ENCODE measurements around the gene HMGCS2.

The HMGCS2 gene

DNA sequence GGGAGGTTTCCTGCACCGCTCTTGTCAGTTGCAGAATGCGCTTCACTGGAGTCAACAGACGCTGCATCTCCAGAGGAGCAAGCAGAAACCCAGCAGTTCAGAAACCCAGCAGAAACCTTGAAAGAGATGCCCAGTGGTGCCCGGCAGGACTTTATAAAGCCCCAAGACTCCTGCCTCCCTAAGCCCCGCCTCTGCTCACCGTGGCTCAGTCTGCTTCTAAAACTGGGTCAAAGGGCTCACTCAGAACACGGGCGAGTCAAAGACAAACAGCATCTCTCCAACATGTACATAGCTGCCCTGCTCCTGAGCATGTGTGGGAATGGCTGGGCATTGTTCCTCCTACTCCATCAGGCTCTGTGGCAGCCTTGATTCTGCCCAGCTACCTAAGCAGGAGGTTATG lies at the start of gene HMGCS2:
Gene HMGCS2 (minus strand): TSS at position 128 of the 400 bp plus-strand sequence. CDS start 61 bp downstream, at position 67.
- DNase-seq (ENCODE audit: low spot score) (no peak), FAIRE-seq (no peak)

DNA sequence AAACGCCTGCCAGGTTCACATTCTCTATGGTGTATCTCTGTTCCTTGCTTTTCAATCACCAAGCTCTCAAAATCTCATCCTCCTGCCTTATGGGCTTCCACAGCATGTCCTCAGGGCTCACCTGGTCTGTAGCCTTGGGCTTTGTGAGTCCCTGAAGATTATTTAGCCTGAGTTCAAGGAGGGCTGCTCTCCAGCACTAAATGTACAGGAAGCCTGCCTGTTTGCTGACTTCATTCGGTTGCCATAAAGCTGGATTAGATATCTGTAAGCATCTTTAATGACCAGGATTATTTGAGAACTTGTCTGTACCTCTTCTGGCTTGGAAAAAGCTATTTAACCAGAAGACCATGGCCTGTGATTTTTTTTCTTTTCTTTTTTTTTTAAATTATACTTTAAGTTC lies 49.5 kb upstream of the HMGCS2 start:
- FAIRE-seq (no peak), DNase-seq (ENCODE audit: low spot score) (no peak)

GRCh38 chr1:119816407-119816806 lies 47.7 kb upstream of the HMGCS2 start:
- peak; percentile 89 for FAIRE-seq
- peak; percentile 70 for DNase-seq (ENCODE audit: low spot score)

GRCh38 chr1:119815928-119816327 lies 47.2 kb upstream of the HMGCS2 start:
- FAIRE-seq: no peak
- no peak for DNase-seq (ENCODE audit: low spot score)

GRCh38 chr1:119815361-119815760 lies 46.7 kb upstream of the HMGCS2 start:
- FAIRE-seq: peak; percentile 90
- DNase-seq (ENCODE audit: low spot score): peak; percentile 62

GRCh38 chr1:119814288-119814687 lies 45.6 kb upstream of the HMGCS2 start:
- FAIRE-seq (no peak), DNase-seq (ENCODE audit: low spot score) (no peak)

- no peak for DNase-seq (ENCODE audit: low spot score)
- FAIRE-seq: no peak
These were observed 43.4 kb upstream of the HMGCS2 start for GRCh38 chr1:119811985-119812557.

GRCh38 chr1:119811387-119811786 lies 42.7 kb upstream of the HMGCS2 start, which contains the start of gene REG4:
REG4 (minus strand) TSS chr1:119811460; CDS start chr1:119808769, 2,691 bp downstream.
- no peak for DNase-seq (ENCODE audit: low spot score)
- FAIRE-seq: no peak

DNA sequence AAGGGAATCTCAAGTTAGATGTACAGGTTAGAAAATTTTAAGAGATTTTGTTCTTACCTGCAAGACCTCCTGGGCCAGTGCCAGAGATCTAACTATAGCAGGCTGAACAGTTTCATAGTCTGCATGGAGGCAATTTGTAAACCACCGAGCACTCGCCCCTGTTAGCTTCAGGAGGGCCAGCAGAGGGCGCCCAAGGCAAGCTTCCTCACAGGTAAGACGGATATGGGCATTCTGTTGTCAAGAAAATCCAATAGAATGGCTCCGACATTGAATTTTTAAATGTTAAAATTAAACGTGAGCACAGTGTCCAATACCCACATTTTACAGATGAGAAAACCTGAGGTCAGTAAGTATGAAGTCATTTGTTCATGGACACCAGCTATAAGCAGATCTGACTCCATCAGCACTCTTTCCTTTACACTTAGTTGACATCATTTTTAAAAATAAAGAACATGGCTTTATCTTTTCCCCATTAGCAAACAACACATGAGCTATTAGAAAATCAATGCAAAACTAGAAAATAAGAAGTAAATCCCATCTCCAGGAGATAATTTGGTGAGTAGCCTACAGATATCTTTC lies 40.4 kb upstream of the HMGCS2 start:
- FAIRE-seq (peak; percentile 53), DNase-seq (ENCODE audit: low spot score) (peak; percentile 52)

GRCh38 chr1:119808491-119808890 lies 39.8 kb upstream of the HMGCS2 start:
- no peak for DNase-seq (ENCODE audit: low spot score)
- FAIRE-seq: no peak

DNA sequence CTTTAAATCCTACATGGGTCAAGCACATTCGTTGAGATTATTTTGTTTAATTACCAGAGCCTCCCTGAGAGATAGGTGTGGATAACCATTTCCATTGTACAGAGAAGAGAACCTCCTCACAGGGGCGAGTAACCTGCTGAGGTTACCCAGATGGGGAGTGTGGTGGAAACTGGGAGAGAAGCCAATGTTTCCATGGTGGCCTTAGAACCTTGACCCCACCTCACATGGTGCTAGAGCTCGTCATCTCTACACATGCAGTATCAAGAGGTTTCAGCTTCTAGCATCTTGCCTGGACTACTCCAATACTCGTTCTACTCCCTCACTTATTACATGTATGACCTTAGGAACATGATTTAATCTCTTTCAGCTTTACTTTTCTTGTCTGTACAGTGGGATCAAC lies 37.8 kb upstream of the HMGCS2 start:
- no peak for FAIRE-seq
- DNase-seq (ENCODE audit: low spot score): no peak

DNA sequence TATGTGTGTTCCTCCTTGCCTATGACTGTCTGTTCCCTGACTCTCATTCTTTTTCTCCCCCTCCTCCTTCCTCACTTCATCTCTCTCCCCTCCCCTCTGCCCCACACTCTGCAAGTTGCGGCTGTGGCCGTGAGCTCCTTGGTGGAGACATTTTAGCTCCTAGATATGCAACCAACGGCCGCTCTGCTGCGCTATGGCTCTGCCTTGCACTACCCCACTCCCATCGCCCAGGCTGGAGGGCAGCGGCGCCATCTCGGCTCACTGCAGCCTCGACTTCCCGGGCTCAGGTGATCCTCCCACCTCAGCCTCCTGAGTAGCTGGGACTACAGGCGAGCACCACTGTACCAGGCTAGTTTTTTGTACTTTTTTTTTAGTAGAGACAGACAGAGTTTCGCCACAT lies 37.0 kb upstream of the HMGCS2 start:
- DNase-seq (ENCODE audit: low spot score) (no peak), FAIRE-seq (no peak)

DNA sequence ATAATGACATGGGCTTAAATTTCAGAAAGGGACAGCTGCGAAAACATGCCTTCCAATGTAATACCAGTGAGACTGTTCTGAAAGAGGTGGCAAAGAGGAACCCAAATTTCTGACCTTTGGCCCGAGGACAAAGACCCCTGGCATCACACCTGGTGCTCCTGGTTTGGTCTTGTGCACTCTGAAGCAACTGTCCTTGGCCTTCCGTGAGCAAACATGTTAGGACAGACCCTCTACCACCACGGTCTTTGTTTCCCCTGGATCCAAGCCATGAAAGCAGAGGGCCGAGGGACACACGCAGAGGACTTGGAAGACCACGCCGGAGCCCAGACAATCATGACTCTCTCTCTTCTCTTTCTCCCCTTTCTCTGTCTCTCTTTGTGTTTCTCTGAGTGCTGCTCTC lies 36.5 kb upstream of the HMGCS2 start:
- FAIRE-seq: no peak

GRCh38 chr1:119799599-119800177 lies 31.0 kb upstream of the HMGCS2 start:
- DNase-seq (ENCODE audit: low spot score) (no peak), FAIRE-seq (no peak)

More for the DNA sequence above, 36.5 kb upstream of the HMGCS2 start:
- no peak for DNase-seq (ENCODE audit: low spot score)

DNA sequence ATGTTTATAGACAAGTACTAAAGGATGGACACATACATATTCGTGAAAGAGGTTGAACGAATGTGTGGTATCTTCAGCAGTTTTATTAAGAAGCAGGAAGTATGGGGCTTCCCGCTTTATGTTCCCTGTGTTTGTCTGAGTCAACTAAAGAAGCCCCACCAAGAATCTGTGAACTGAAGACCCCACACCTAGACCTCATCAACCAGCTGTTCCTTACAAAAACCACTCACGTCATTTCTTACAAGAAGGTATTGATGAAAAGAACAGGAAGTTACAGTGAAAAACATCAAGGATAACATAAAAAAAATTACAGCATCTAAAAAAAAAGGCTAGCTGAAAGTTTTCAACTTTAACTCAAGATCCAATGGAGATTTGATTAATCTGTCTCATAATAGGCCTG lies 30.3 kb upstream of the HMGCS2 start:
- FAIRE-seq (no peak), DNase-seq (ENCODE audit: low spot score) (no peak)

GRCh38 chr1:119797606-119798005 lies 28.9 kb upstream of the HMGCS2 start:
- no peak for FAIRE-seq
- DNase-seq (ENCODE audit: low spot score): no peak

GRCh38 chr1:119797162-119797561 lies 28.5 kb upstream of the HMGCS2 start:
- DNase-seq (ENCODE audit: low spot score): no peak
- FAIRE-seq: no peak

GRCh38 chr1:119795261-119796200 lies 26.8 kb upstream of the HMGCS2 start:
- no peak for DNase-seq (ENCODE audit: low spot score)
- FAIRE-seq: no peak

DNA sequence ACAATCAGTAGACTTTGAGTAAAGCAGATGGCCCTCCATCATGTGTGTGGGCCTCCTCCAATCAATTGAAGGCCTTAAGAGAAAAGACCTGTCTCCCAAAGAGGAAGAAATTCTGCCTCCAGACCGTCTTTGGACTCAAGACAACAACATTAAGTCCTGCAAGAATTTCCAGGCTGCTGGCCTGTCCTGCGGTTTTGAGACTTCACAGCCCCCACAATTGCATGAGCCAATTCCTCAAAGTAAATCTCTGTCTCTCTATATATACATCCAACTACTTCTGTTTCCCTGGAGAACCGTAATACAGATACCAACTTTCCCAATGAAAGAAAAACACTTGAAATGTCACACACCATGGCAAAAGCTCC lies 26.2 kb upstream of the HMGCS2 start:
- FAIRE-seq (no peak), DNase-seq (ENCODE audit: low spot score) (no peak)

DNA sequence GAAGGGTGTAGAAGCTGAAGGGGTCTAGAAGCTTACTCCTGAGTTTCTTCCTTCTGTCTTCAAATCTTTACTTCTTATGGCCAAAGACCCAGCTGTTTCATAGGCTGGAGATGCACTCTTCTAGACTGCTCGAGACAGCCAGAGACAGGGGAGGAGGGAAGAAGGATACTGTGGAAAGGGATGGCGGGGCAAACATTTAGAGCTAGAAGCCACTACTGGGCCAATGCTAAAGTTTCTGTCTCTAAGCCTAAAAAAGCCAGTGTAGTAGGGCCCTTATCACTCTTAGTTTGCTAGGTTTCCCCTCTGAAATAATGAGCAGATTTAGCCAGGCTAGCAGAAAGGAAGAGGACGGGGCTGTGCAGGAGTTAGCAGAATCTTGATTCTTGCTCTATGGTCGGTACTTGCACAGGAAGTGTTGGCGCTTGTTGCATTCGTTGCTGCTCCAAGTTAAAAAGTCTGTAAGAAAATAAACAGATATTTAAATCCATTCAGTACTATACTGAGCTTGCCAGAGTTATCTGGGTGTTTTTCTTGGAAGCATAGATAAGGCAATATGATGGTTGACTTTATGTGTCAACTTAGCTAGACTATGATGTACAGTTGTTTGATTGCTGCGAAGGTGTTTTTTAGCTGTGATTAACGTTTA lies 25.6 kb upstream of the HMGCS2 start:
- DNase-seq (ENCODE audit: low spot score) (no peak), FAIRE-seq (no peak)

GRCh38 chr1:119791377-119791776 lies 22.7 kb upstream of the HMGCS2 start:
- DNase-seq (ENCODE audit: low spot score) (no peak), FAIRE-seq (no peak)

Data from RCC 7860 (cell line).